ENCODE measurements around the gene CD99.

GRCh38 chrX:2682565-2683177 is 8.4 kb upstream of the CD99 start:
- no peak for TF ChIP-seq CTCF (IDR thresholded peaks at IDR 0.05; ENCODE audit: low read length)
- TF ChIP-seq EZH2 (optimal IDR thresholded peaks at IDR 0.05; ENCODE audit: low read depth, low read length), result no peak

Measured in MM.1S (cell line).